Keratinocyte (primary cell): ENCODE data around the gene FURIN. TPM values are rescaled to one million over a fixed set of nuclear protein-coding genes. Genes with fewer than 3 reads are reported as not detected.

Experiments used
- DNase-seq: peaks from one replicate; pipeline ENCODE4 v3.0.0-alpha.2; 2011; ENCODE audit warnings: low read depth, missing footprints, low spot score
- FAIRE-seq: peaks from 2 replicates; lab custom pipeline; 2011; peaks lifted over from hg19 to GRCh38; lab: Jason Lieb, UNC
- H2AFZ ChIP-seq: 2 replicates; pipeline ENCODE4 v1.6.0; 2012; ENCODE audit warnings: low read length, control low read depth, inconsistent platforms; ENCODE audit not compliant: control insufficient read depth
- H3K27ac ChIP-seq: 2 replicates; pipeline ENCODE4 v1.5.1; 2011; ENCODE audit warnings: low read length; ENCODE audit not compliant: control insufficient read depth, insufficient read depth
- H3K27me3 ChIP-seq: 3 replicates; pipeline ENCODE4 v1.6.0; 2011; ENCODE audit warnings: low read length; ENCODE audit not compliant: control insufficient read depth, insufficient read depth; ENCODE audit errors: extremely low read depth
- H3K36me3 ChIP-seq, 2 experiments: 2 replicates in 1 of 2; 3 replicates in 1 of 2; pipeline ENCODE4 v1.5.1; 2011; ENCODE audit warnings: low read length in 2 of 2, mild to moderate bottlenecking in 1 of 2; ENCODE audit not compliant: control insufficient read depth in 2 of 2, insufficient read depth in 2 of 2; ENCODE audit errors: extremely low read depth in 1 of 2
- H3K4me1 ChIP-seq: 3 replicates; pipeline ENCODE4 v1.5.1; 2011; ENCODE audit warnings: low read length; ENCODE audit not compliant: control insufficient read depth, insufficient read depth; ENCODE audit errors: extremely low read depth
- H3K4me2 ChIP-seq: 3 replicates; pipeline ENCODE4 v1.6.0; 2011; ENCODE audit warnings: low read depth, low read length; ENCODE audit not compliant: control insufficient read depth, insufficient read depth; ENCODE audit errors: extremely low read depth
- H3K4me3 ChIP-seq, 3 experiments: fragments of 200-600 bp in 1 of 3; sonication (generic) in 1 of 3; 2 replicates in 2 of 3; 3 replicates in 1 of 3; pipeline ENCODE4 v1.5.1; 2011 to 2016; ENCODE audit warnings: low read length in 3 of 3, mild to moderate bottlenecking in 3 of 3, control low read depth in 2 of 3, inconsistent platforms in 1 of 3, low read depth in 1 of 3, mixed read lengths in 1 of 3, mixed run types in 1 of 3, moderate library complexity in 1 of 3; ENCODE audit not compliant: control insufficient read depth in 2 of 3, insufficient read depth in 2 of 3; ENCODE audit errors: extremely low read depth in 1 of 3
- H3K79me2 ChIP-seq: 2 replicates; pipeline ENCODE4 v1.6.0; 2012; ENCODE audit warnings: low read length; ENCODE audit not compliant: control insufficient read depth, insufficient read depth
- H3K9ac ChIP-seq: 3 replicates; pipeline ENCODE4 v1.6.0; 2011; ENCODE audit warnings: low read length; ENCODE audit not compliant: control insufficient read depth, insufficient read depth; ENCODE audit errors: extremely low read depth
- H3K9me1 ChIP-seq: 3 replicates; pipeline ENCODE4 v1.6.0; 2011; ENCODE audit warnings: low read length; ENCODE audit not compliant: control insufficient read depth, insufficient read depth; ENCODE audit errors: extremely low read depth
- H3K9me3 ChIP-seq: 2 replicates; pipeline ENCODE4 v1.5.1; 2012; ENCODE audit warnings: low read depth, low read length; ENCODE audit not compliant: control insufficient read depth
- H4K20me1 ChIP-seq: 3 replicates; pipeline ENCODE4 v1.6.0; 2011; ENCODE audit warnings: low read length; ENCODE audit not compliant: control insufficient read depth, insufficient read depth; ENCODE audit errors: extremely low read depth
- EZH2 ChIP-seq: IDR thresholded peaks from one replicate; pipeline ENCODE4 v1.6.1; 2012; ENCODE audit warnings: inconsistent platforms, mild to moderate bottlenecking, low read length, moderate library complexity
- dilution Hi-C: fragments of 300-500 bp; cut with MboI; formaldehyde crosslinking; loops from one replicate; pipeline ENCODE4 v1.7.0; 2020; ENCODE audit warnings: low sequenced_read_pairs; ENCODE audit not compliant: extremely low pct_ligation_motif_present
- polyA plus RNA-seq, 5 experiments: library from polyadenylated mRNA; depleted of rRNA in 3 of 5; stranded (reverse) in 3 of 5; stranded (forward) in 1 of 5; unstranded in 1 of 5; fragments of >200 nt; gene quantifications; 1 replicate in 1 of 5; 2 replicates in 3 of 5; 3 replicates in 1 of 5; pipeline versions ENCODE4 v1.2.1 to v1.2.3, GENCODE V29; 2011 to 2012; ENCODE audit warnings: missing spikeins in 2 of 5, low read depth in 1 of 5, low replicate concordance in 1 of 5
- TF ChIP-seq, protein P1 (sequence below), 3 experiments: IDR thresholded peaks in 1 of 3; conservative IDR thresholded peaks in 1 of 3; optimal IDR thresholded peaks in 1 of 3; 2 replicates in 2 of 3; 3 replicates in 1 of 3; pipeline versions ENCODE3 to v1.5.1; 2011; ENCODE audit warnings: low read length in 3 of 3, mild to moderate bottlenecking in 3 of 3, moderate library complexity in 2 of 3, control low read depth in 1 of 3, inconsistent platforms in 1 of 3; ENCODE audit not compliant: insufficient read depth in 2 of 3; ENCODE audit errors: extremely low read depth in 1 of 3

FURIN gene
- polyA plus RNA-seq, 1 donor (not counting 4 experiments of a cell fraction or from before 2014, with no cell fraction given) = 22.8 TPM

DNA sequence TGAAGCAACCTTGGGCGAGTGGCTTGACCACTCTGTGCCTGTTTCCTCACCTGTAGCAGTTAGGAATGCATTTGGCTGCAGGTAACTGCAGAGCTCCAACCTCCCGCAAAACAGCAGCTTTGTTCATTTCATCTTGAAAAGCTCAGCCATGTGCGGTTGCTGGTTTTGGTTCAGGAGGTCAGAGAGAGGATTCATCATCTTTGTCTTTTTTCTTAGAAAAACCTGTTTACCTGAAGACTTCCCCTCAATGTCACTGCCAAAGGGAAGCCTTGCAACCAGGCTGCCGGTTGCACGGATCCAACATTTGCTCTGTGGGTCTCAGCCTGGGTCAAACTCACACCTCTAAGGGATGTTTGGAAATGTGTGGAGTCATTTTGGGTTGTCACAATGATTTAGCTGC is 16.4 kb upstream of the FURIN start:
- no peaks in the 10 kb centered on the region for H3K9me3 ChIP-seq
- H3K9me1 ChIP-seq = no peaks in the 10 kb centered on the region
- no peaks in the 10 kb centered on the region for H3K79me2 ChIP-seq
- FAIRE-seq (no peak), DNase-seq (no peak)
- no peaks in the 10 kb centered on the region for H3K36me3 ChIP-seq
- H3K27ac ChIP-seq = no peak overlapping the region
- no peak for TF ChIP-seq EZH2
- TF ChIP-seq, protein P1, sequence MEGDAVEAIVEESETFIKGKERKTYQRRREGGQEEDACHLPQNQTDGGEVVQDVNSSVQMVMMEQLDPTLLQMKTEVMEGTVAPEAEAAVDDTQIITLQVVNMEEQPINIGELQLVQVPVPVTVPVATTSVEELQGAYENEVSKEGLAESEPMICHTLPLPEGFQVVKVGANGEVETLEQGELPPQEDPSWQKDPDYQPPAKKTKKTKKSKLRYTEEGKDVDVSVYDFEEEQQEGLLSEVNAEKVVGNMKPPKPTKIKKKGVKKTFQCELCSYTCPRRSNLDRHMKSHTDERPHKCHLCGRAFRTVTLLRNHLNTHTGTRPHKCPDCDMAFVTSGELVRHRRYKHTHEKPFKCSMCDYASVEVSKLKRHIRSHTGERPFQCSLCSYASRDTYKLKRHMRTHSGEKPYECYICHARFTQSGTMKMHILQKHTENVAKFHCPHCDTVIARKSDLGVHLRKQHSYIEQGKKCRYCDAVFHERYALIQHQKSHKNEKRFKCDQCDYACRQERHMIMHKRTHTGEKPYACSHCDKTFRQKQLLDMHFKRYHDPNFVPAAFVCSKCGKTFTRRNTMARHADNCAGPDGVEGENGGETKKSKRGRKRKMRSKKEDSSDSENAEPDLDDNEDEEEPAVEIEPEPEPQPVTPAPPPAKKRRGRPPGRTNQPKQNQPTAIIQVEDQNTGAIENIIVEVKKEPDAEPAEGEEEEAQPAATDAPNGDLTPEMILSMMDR (optimal IDR thresholded peaks at IDR 0.05 in 1 of 3, IDR thresholded peaks at IDR 0.05 in 1 of 3, conservative IDR thresholded peaks at IDR 0.05 in 1 of 3; ENCODE audit: extremely low read depth in 1 of 3, insufficient read depth in 2 of 3, low read length in 3 of 3) = no peak
- no peak overlapping the region for H3K9ac ChIP-seq
- H3K4me2 ChIP-seq = no peak overlapping the region
- no peak overlapping the region for H2AFZ ChIP-seq
- no peak overlapping the region for H3K4me3 ChIP-seq
- dilution Hi-C loops = no loop called here
- peaks cover 6% of the 10 kb centered on the region for H3K4me1 ChIP-seq
- no peaks in the 10 kb centered on the region for H4K20me1 ChIP-seq
- H3K27me3 ChIP-seq = no peaks in the 10 kb centered on the region

DNA sequence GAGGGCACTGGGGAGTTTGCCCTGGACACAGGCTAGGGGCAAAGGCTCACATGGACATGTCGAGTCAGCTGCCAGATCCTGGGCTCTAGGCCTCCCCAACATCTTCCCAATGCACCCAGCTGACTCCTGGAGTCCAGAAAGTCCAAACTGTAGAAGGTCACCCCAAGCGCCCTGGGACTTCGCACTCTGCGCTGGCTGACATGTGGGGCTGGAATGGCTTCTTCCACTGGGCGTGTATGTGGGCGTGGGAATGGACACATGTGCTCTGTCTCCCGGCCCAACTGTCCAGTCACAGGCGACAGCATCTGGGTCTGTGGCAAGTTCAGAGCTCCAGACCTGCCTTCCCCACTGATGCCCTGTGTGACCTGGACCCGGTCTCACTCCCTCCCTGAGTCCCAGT is 13.2 kb upstream of the FURIN start:
- no peaks in the 10 kb centered on the region for H3K27me3 ChIP-seq
- no peak overlapping the region for H3K4me2 ChIP-seq
- no peak overlapping the region for H3K4me3 ChIP-seq
- H3K9ac ChIP-seq = no peak overlapping the region
- peaks cover 6% of the 10 kb centered on the region for H3K4me1 ChIP-seq
- H2AFZ ChIP-seq = no peak overlapping the region
- no peaks in the 10 kb centered on the region for H3K79me2 ChIP-seq
- no peaks in the 10 kb centered on the region for H3K9me1 ChIP-seq
- dilution Hi-C loops = no loop called here
- no peak overlapping the region for H3K27ac ChIP-seq
- DNase-seq = no peak
- TF ChIP-seq, protein P1 (optimal IDR thresholded peaks at IDR 0.05 in 1 of 3, IDR thresholded peaks at IDR 0.05 in 1 of 3, conservative IDR thresholded peaks at IDR 0.05 in 1 of 3; ENCODE audit: extremely low read depth in 1 of 3, insufficient read depth in 2 of 3, low read length in 3 of 3) = no peak
- TF ChIP-seq EZH2 = no peak
- H3K36me3 ChIP-seq = no peaks in the 10 kb centered on the region
- no peaks in the 10 kb centered on the region for H3K9me3 ChIP-seq
- no peak for FAIRE-seq
- H4K20me1 ChIP-seq = no peaks in the 10 kb centered on the region
